Activated naive CD4-positive, alpha-beta T cell treated with anti-CD3 and anti-CD28 coated beads, Interleukin-2, amount 50 U/mL, for 16 hours (primary cell): ENCODE measurements around the gene CANX.

ENCODE experiments used
- DNase-seq: peaks from one replicate; pipeline ENCODE4 v3.0.0-alpha.2; 2020

Gene CANX

DNA sequence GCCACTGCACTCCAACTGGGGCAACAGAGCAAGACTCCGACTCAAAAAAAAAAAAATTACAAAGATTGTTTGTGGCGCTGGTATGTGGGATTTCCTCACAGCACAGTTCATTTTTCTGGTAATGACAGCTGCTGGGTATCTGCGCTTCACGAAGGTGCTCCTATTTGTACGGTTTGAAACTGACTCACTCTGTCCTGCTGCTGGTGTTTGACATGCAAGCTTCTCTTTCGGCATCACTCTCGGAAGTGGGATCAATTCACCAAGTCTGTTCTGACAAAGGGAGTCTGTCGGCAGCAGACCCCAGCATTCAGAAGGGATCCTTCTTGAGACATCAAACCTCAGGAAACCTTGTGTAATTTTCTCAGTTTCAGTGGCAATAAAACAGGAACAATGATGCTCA lies 60.2 kb downstream of the CANX start:
- no peak for DNase-seq

DNA sequence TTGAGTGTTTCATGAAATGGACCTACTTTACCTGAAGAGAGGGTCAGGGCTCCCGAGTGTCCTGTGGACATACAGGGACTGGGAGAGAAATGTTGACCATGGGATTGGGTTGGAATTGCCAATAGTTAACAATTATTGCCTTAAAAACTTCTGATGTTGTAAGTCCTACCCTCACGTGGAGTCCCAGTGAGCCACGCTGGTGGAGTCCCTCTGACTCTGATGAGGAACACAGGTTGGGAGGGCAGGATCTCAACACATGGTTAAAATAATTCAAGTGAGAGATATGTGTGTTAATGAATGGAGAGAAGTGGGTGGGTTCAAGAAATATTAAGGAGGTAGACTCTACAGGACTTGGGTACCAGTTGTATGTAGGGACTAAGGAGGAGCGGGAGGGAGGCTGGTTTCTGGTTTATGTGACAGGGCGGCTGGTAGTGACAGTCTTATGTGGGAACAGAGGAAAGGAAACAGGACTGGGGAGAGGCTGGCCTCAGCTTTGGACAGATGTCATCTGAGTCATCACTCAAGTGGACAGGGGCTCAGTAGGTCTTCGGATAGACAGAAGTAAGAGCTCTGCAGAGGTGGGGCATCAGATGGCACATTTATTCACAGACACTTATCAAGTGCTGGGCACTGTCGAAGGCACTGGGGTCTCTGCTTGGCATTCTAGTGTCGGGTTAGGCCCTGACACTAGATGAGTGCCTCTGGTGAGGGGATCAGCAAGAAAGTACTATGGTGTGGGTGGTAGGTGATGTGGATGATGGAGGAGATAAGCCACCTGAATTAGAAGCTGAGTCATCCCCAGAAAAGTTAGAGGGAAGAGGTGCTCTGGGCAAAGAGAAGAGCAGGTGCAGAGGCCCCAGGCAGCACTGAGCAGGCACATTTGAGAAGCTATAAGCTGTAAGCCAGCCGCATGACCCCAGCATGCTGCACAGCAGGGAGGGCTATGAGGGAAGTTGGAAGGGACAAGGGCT lies 61.1 kb downstream of the CANX start:
- DNase-seq, result peak; percentile 23

DNA sequence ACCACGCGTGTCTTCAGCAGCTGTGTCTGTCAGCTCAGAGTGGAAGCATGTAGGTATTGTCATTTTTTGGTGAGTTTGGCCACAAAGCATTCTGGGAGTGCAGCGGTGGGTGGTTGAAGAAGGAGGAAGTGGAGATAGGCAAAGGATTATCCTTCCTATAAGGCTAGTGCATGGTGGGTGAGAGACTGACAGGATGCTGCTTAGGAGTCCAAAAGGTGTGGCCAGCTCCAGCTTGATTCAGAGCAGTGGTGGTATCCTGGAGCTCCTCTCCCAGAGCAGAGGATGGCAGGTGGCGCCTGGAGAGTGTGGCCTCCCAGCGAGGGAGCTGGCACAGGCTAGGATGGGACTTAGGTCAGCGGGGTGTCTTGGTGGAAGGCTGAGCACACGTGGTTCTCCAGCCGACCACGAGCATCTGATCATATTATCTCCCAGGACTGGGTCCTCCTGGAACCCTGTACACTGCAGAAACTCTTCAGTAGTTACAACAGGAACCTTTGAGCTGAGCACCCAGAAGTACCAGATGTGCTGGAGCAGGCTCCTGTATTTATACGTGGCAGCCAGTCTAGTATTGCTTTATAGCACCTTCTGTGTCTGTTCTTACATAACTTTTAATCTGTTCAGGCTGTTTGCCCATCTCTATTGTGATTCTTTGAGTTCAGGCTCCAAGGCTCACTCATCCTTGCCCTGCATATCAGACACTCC lies 63.5 kb downstream of the CANX start:
- DNase-seq, result no peak

DNA sequence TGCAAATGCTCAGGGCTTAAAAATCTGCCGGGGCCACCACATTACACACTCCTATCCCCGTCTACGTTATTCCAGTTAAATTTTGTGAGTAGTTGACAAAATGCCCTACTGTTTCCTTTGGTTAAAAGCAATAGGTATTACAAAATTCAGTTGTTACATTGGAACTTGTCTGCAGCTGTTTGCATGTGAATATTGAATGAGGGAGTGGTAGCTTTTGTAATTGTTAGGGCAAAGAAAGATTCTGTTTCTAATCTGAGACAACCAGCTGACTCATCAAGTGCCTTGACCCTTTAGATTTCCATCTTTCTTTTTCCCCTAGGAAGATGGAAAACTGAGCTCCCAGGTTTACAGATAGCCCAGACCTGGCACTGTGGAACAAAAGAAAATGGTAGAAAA lies 64.0 kb downstream of the CANX start:
- no peak for DNase-seq

DNA sequence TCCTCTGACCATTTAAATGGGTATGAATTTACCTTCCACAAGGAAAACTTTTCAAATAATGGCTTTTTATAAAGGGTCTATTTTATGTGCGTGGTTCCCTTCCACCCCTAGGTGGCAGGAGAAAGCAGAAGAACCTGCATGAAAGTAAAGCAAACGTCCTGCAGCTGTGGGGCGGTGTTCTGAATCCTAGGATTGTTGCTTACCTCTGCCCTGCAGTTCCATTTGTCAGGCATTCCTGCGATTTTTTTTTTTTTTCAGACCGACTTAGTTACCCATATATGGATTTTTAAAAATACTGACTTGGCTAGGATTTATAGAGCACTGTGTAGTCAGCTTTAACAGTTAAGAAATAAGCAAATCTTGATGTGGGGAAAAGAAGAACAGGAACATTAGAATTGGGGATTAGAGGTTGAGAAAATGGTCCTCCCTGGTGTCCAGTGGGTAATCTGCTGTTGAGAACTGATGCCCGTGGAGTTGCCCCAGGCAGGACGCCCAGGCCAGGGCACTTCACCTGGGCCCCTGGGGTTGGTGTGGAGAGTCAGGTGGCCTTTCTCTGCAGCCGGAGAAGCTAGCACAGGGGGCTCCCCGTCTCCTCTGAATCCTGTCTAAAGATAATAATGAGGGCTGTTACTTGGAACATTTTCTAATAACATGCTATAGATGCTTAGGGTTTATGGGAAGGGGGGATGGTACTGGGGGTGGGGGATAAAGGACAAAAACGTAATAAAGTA lies 64.6 kb downstream of the CANX start:
- peak; percentile 43 for DNase-seq

DNA sequence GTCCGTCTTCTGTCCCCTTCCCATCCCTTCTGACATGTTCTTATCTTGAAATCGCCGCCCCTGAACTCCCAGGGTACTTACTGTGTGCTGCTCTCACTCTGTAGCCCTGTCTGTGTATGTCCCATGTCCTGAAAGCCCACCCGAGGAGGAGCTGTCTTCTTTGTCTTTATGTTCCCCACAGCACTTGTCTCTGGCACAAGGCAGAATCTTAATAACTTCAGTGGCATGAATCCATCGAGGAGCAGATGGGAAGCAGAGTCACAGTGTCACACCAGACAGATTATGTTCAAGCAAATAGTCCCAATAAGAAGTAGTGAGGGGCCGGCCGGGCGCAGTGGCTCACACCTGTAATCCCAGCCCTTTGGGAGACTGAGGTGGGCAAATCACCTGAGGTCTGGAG lies 65.3 kb downstream of the CANX start:
- DNase-seq, result no peak

DNA sequence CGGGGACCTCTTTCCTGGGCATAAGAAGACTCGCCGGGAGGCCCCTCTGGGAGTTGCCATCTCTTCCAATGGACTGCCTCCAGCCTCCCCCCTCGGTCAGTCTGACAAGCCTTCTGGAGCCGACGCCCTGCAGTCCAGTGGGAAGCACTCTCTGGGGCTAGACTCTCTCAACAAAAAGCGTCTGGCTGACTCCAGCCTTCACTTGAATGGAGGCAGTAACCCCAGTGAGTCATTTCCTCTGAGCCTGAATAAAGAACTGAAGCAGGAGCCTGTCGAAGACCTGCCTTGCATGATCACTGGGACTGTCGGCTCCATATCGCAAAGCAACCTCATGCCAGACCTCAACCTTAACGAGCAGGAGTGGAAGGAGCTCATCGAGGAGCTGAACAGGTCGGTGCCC lies 66.6 kb downstream of the CANX start:
- DNase-seq, result no peak

DNA sequence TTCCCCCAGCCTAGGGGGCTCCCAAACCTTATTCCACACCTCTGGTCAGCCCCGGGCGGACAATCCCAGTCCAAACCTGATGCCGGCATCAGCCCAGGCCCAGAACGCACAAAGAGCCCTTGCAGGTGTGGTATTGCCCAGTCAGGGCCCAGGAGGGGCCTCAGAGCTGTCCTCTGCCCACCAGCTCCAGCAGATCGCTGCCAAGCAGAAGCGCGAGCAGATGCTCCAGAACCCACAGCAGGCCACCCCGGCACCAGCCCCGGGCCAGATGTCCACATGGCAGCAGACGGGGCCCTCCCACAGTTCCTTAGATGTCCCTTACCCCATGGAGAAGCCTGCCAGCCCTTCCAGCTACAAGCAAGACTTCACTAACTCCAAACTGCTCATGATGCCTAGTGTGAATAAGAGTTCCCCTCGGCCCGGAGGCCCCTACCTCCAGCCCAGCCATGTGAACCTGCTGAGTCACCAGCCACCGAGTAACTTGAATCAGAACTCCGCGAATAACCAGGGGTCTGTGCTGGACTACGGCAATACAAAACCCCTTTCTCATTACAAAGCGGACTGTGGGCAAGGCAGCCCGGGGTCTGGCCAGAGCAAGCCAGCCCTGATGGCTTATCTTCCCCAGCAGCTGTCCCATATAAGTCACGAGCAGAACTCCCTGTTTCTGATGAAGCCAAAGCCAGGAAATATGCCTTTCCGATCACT lies 67.4 kb downstream of the CANX start:
- DNase-seq, result no peak

DNA sequence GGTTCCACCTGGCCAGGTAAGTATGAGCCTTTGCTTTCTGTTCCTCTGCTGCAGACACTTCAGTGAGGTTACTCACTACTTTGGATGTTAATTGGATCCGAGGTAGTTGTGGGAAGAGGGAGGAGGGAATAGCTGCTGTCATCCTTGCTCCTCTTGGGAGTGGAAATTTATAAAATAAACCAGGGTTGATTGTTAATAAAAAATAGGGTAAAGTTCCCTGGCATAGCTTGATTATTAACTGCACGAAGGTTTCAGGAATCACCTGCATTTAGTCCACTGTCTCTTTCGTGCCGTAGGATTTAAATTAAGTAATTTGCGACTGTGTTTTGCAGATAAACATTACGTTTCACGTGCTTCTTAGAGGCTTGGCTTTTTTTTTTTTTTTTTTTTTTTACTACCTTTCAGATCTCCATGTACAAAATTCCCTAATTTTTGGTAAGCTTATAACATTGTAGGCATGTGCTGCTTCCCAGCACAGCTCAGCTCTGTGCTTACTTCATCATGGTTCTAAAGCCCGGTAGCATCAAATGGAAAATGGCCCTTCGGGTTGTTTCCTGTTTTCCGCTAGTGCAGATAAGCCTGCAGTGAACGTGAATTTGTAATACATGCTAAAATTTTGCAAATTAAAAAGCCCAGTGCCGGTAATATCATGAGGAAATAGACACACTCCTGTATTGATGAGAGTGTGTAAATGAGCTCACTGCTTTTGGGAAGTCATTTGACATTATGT lies 68.1 kb downstream of the CANX start:
- DNase-seq, result no peak

DNA sequence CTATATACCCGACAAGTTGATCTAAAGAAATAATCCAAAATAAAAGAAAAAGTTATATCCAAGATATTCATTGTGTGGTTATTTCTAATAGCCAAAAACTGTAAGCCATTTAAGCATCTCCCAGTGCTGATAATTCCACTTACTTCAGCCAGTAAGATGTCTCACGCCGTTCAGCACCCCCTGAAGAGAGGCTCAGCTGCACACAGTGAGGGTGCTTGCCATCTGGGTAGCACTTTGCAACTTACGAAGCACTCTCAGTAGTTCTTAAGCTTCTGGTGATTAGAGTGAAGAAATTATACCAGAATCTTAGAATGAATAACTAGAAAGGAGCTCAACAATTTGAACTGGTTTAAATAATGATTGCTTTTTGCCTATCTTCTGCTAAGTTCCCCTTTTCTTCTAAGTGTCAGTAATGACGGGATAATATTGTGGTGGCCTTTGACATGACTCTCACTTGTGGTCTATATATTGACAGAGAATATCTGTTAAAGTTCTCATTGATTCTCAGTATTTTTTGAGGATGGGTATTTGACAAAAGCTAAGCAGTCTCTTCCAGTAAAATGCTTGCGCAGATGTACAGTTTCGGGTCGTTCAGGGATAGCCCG lies 68.8 kb downstream of the CANX start:
- DNase-seq, result no peak

DNA sequence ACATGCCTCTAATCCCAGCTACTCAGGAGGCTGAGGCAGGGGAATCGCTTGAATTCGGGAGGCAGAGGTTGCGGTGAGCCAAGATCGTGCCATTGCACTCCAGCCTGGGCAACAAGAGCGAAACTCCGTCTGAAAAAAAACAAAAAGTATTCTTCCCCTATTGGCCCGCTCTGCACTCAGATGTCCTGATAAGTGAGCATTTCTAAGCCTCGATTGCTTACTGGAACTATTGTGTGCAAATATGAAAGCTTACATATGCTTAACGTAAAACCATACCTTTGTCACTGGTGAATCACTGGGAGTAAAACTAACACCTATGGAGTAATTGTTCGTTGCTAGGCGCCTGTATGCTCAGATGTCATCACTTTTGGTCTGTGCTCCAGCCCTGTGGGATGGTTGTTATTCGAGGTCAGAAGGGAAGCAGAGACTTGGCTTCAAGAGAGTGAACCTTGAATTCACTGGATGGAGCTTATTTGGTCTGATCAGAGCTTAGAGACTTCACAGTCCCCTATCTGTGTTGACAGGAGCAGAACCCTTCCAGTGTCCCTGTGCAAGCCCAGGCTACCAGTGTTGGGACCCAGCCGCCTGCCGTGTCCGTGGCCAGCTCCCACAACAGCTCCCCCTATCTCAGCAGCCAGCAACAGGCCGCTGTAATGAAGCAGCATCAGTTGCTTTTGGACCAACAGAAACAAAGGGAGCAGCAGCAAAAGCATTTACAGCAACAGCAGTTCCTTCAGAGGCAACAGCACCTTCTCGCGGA lies 69.7 kb downstream of the CANX start:
- DNase-seq, result no peak

DNA sequence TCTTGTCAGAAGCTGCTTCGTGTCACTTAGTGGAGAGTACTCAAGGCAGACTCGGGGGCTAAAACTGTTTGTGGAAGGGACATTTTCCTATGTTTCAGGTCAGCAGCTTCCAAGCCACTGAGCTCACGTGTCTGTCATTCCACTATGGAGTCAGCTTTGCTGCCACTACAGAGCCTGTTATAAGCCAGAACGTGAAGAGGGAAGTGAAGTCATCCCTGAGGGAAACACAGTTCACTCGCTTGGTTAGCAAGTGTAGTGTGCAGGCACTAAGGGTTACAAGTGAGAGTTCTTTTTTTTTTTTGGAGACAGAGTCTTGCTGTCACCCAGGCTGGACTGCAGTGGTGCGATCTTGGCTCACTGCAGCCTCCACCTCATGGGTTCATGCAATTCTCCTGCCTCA lies 70.5 kb downstream of the CANX start:
- DNase-seq, result no peak

DNA sequence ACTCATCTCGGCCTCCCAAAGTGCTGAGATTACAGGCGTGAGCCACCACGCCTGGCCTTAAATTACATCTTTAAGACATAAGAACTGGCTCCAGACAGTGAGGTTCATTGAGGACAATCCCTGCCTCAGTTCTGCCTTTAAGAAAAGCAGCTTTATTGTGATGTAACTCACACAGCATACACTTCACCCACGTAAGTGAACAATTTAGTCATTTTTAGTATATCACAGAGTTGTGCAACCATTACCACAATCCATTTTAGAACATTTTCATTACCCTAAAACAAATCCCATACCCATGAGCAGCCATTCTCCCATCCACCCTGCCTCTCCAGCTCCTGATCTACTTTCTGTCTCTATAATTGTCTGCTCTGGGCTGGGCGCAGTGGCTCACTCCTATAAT lies 71.0 kb downstream of the CANX start:
- DNase-seq, result no peak

DNA sequence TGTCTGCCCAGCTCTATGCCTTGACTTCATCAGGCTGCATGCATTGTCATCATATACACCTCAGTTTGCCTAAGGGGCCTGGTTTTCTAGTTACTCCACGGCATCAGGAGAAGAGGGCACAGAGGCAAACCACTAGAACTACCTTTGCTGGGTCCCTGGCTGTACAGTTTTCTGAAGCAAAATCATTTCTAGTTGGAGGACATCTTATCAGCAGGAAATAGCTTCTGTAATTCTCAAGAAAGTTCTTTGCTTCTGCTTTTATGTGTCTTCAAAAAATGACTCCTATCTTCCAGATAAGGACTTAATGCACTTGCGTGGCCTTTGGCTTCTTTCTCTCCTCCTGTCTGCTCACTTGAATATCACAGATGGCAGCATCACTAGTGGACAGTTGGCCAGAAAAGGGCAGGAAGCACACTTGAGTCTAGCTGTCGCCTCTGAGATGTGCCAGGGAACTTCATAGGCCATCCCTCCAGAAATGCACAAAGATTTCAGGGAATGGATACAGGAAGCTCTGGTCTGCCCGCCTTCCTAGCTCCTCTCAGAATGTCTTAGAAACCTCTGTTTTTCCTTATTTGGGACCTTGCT lies 72.6 kb downstream of the CANX start:
- DNase-seq, result no peak

DNA sequence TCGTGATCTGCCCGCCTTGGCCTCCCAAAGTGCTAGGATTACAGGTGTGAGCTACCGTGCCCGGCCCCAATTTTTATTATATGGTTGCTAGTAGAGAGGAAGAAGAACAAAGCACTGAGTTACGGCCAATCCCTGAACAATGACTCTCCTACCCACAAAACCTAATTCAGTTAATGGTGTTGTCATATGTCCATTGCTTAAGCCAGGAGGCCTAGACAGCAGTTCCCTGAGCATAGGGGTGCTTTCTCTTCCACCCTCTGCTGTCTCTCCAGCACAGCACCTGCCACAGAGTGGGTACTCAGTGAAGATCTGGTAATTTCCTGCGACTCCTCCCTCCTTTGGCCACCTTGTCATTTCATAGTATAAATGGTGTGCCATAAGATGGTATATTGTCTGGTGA lies 73.6 kb downstream of the CANX start:
- no peak for DNase-seq

DNA sequence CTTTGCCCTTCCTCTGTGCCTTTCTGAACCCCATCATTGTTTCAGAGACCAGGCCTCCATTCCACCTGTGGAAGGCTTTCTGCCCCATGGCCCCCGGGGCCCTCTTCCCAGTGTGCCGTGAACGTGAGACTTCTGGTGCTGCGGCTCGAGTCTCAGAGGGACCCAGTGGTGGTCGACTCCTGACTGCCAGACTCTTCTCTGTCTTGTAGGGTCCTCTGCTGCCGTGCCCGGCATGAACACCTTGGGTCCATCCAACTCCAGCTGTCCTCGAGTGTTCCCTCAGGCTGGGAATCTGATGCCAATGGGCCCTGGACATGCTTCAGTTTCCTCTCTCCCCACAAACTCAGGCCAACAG lies 74.9 kb downstream of the CANX start:
- no peak for DNase-seq

DNA sequence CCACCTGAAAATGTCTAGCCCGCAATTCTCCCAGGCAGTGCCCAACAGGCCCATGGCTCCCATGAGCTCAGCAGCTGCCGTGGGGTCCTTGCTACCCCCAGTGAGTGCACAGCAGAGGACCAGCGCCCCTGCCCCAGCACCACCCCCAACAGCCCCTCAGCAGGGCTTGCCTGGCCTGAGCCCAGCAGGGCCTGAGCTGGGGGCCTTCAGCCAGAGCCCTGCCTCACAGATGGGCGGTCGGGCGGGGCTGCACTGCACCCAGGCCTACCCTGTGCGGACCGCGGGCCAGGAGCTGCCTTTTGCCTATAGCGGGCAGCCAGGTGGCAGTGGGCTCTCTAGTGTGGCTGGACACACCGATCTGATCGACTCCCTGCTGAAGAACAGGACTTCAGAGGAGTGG lies 75.7 kb downstream of the CANX start:
- DNase-seq, result no peak

DNA sequence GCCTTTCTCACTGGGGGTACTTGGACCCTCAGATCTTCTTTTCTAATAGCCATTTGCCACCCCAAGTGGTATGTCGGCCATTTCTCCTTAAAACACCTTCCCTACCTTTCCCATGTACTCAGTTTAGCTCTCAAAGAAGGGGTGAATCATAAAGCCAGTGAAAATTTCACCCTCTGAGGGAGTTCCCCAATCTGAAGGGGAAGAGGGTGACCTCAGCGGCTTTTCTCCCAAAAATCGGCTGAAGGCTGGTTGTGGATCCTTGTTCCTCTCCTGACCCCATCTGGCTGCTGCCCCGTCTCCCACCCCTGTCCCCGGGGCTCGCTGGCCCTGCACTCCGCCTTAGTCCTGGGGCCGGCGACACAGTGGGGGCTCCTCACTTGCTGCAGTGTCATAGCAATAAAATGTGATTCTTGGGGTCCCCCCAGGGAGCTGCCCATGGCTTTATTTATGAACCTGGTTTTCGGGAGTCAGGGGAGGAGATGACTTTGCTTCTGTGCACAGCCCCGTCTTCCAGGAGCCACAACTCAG lies 77.7 kb downstream of the CANX start:
- no peak for DNase-seq

DNA sequence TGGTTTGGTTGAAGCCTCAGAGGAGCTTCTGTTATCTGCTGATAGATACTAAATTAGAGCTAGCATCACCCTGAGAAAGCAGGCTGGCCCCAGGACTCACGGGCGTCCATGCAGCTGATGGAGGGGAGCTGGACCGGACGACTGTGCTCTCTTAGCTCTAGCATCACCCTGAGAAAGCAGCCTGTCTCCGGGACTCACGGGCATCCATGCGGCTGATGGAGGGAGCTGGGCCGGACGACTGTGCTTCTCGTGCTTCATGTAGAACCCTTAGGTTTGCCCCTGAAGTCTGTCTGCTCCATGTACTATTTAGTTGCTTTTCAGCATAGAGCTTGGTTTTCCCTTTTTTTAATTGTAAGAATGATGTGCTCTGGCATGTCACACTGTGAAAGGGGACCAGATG lies 78.7 kb downstream of the CANX start:
- no peak for DNase-seq

DNA sequence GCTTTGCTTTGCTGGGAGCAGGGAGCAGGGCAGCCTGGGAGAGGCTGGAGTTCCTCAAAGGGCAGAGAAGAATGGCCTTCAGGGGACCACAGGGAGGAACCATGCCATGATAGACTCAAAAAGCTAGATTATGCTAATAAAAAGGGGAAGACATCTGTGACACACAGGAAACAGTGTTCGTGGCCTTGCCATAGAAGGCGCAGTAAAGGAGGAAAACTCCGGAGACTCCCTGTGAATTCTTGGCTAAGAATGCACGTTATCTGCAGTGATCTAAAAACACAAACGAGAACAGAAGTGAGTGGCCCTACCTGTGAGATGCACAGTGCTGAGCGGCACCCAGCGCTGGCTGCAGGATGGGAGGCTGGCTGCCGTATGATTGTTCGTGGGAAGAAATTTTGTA lies 79.1 kb downstream of the CANX start:
- no peak for DNase-seq

DNA sequence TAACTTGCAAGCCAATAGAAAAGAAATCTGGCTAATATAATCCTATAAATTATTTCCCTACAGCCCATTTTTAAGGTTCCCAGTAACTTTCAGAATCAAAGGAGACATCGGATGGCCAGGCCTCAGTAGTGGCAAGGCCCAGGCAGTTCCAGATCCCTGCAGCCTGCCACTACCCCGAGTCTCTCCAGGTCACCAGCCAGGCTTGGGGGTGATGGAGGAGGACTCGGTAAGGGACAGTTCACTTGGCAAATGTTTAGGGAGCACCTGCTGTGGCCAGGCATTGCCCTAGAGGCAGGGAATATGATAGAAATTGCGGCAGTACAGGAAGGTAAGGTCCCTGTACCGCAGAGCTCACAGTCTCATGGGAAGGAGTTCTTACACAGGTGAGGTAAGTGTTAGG lies 79.8 kb downstream of the CANX start:
- DNase-seq, result no peak
